Kidney glomerular epithelial cell (primary cell): Measurements from ENCODE around the gene JAML.

Source experiments
- DNase-seq: peaks from one replicate; lab custom pipeline; 2025; lab: John Stamatoyannopoulos, UW

JAML gene

DNA sequence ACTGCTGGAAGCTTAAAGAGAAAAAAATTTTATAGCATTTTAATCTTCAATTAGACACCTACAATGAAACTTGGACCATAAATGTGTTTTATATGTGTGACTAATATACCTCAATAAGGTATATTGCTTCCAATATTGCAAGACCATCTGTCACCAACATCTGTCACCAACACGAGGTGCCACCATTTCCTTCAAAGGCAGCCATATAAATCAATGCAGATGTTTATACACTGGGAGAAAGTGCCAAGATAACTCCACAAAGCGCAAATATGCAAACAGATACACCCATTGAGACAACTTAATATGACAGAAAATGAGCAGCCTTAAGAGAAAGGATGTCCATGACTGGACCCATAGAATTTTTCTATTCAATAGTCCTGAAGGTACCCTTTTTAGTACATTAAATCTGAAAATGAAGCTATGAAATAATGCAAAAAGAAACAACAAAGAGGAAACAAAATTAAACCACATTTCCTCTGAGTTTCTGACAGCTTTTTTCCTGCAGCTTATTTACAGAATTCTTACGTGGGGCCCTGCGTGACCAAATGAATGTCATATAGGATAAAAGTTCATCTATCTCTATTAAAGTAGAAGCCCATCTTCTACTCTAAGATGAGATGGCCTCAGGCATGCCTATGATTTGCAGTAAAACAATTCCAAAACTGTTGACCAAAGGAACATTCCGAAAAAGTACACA, 14.8 kb upstream of the JAML start:
- DNase-seq: no peak

DNA sequence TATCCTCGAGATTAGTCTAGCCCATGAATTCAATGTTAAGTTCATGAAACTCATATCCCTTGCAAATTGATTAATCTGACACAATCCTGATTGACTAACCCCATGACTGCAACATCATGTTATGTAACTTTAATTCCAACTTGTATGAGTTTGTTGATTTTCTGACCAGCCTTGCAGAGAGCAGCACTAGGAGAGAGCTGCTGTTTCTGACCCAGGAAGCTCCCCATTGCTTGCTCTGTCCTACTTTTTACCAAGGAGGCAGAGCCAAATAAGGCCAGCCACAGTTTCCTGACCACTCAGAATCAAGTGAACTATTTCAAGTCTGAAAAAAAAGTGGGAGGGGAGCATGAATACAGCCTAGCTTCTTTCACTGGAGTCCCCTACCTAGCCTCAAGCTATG, 14.1 kb upstream of the JAML start:
- DNase-seq: no peak

DNA sequence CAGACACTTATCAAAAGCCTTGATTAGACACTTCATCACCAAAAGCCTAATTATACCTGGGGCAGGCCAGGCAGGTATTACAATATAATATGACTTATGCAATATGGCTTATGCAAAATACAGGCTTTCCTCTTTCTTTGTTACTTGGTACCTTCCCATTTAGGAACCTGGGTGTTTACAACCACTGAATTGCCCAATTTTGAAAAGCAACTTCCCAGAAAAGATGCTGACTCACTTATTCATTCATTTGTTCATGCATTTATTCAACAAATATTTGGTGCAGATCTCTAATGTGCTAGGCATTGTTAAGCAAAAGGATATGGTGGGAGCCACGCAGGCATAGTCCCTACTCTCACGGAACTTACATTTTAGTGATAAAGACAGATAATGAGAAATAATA, 13.6 kb upstream of the JAML start:
- no peak for DNase-seq

DNA sequence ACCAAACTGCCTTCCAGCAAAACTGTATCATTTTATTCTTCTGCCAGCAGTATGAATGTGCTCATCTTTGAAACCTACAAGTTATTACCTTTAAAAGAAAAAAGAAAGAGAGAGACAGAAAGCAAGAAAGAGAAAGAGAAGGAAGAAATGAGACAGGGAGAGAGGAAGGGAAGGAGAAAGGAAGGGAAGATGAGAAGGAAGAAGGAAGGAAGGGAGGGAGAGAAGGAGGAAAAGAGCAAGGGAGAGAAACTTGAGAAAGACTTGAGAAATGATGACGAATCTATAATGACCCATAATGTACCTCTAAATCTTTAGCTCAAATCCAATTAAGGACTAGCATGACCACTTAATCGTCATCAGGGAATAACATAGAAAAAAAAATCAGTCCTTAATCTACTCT, 11.4 kb upstream of the JAML start:
- no peak for DNase-seq

DNA sequence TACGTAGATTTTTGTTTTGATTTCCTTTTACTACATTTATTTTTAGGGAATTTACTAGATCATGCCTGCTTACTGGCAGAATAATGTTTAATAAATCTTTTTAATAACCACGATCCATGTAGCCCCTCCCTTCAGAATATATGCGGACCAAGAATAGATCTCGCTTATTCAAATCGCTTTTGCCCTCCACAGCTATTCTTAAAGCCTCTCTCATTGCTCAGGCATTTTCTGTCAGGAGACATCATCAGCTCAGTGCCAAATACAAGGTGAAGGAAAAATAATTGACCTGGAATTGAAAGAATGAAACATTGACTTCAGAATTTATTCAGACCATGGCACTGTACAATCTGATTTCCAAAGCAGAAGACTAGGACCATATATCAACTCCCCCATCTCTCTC, 10.0 kb upstream of the JAML start:
- DNase-seq: no peak

DNA sequence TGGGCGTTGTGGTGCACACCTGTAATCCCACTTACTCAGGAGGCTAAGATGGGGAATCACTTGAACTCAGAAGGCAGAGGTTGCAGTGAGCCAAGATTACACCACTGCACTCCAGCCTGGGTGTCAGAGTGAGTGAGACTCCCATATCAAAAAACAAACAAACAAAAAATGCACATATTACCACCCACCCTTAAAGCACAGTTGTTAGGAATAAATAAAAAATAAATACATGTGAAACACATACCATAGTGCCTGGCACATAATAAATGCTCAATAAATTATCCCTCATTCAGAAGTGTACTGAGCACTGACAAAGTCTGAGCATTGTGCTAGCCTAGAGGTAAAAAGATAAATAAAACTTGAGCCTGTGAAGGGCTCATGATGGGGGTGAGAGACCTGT, 9.0 kb upstream of the JAML start:
- no peak for DNase-seq

DNA sequence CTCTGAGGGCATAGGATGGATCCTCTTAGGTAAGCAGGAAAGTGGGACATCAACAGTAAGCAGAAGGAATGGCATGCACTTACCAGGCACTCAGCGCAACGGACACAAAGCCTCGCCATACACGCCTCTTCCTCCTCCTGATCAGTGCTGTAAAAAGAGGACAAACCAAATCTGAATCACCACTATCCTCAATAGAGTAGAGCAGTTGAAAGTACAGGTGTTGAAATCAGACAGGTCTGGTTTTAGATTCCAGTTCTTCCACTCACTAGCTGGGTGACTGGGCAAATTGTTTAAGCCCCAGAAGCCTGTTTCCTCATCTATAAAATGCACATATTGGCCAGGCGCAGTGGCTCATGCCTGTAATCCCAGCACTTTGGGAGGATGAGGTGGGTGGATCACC, 8.6 kb upstream of the JAML start:
- no peak for DNase-seq

DNA sequence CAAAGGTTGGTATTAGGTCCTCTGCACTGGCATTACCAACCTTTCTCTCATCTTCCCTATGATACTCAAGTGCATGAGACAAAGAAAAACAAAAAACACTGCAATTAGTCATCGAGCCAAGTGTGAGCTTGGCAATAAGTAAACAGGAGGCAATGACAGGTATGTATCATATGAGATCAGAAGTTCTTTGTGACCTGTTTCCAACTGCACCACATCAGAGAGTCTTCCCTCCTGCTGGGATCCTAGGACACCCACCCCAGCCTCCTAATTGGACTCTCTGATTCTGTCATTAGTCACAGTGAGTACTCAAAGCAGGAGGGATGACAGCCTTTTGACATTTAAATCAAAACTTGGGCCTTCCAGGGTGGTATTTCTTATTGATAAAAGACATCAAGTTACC, 7.8 kb upstream of the JAML start:
- no peak for DNase-seq

DNA sequence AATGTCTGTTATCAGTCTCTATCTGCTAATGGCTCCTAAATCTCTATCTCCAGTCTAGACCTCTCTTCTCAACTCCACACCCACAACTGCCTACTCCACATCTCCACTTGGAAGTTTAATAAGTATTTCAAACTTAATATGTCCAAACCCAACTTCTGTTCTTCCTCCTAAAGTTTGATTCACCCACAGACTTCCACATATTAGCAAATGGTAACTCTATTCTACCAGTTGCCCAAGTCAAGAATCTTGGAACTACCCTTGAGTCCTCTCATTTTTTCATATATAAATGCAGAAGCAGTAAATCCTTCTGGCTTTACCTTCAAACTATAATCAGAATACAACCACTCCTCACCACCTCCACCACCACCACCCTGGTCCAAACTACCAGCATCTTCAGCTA, 6.7 kb upstream of the JAML start:
- no peak for DNase-seq

DNA sequence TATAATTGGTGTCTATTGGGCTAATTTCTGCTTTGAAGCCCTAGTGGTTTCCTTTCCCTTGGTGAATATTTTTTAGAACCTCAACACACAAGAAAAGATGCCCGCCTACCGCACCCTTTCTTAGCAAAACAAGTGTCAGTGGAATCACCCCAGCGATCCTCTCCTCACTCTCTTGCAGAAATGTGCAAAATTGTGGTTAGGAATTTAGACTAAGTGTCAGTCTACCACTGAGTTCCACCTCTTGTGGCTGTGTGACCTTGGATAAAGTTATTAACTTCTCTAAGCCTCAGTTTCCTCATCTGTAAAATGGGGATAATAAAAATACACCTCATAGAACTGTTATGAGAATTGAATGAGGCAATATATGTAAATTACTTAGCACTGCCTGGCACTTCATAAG, 5.3 kb upstream of the JAML start:
- no peak for DNase-seq

DNA sequence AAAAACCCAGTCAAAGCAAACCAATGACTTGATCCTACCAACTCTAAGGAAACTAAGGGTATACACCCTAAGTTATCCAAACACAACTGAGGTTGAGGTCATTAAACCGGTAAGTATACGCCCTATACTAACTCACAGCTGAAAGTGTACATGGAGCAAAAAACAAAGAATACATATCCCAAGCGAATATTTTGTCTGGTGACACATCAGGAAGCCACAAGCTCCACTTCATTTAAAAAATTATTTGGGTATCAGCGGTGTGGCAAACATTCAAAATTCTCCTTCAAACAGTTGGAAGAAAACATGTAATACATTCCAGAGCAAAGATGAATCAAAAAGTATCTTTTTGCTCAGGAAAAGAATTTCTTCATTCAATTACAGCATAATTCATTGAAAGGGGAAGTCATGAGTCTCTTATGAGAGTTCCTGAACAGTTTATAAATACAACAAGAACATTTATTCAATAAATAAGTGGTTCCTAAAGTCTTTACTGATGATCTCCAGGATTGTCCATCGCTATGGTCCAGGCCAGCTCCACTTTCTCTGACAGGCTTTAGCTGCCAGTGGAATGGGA, 4.5 kb upstream of the JAML start:
- no peak for DNase-seq

DNA sequence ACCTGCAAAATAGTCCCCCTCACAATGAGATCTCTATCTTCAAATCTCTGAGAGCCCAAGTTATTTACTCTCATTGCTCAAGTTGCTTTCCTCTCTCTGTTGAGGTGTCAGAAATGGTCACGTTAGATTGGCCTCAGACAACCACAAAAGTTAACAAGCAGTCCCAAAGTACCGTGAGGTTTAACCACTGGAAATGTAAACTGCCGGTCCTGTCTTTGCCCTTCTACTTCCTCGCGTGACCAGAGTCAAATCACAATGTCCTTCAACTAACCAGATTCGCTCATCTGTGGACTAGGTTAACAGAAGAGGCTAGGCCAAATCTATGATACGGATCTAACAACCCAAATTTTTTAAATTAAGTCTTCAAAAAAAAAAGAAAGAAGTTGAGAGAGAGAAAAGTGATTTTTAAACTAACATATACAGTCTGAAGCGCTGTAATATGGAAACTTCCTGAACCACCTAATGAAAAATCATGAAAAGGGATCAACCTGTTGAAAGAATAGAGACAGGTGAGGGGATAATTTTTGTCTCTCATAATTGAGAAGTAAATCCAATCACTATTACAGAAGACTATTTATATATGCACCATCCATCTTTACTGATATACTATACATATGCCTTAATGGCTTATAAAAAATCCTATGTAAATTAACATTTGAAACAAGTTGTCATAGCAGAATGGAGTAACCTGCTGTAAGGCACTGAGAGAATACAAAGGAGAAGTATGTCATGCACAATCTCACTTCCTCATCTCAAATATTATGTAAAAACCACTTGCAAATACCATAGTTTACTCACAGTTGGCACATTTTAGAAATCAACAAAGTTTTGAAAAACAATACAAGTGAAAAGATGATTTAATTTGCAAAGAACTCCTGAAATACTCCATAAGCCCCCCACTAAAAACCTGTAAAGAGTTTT, 3.3 kb upstream of the JAML start:
- no peak for DNase-seq

DNA sequence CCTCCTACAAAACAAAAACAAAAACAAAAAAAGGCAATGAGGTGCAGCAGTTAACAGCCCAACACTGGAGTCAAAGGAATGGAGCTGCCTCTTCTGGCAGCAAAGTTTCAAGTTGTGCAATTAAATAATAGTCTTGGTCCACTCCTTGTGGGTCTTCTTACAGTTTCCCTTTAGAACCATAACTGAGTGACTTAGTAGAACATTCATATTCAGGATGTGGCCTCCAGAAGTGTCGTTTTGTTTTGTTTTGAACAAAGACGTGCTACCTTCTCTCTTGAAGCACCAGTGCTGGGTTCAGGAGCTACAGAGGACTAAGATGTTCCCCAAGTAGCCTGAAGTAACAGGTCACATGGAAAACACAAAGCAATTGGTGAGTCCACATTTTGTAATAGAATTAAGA, 2.0 kb upstream of the JAML start:
- DNase-seq: no peak

DNA sequence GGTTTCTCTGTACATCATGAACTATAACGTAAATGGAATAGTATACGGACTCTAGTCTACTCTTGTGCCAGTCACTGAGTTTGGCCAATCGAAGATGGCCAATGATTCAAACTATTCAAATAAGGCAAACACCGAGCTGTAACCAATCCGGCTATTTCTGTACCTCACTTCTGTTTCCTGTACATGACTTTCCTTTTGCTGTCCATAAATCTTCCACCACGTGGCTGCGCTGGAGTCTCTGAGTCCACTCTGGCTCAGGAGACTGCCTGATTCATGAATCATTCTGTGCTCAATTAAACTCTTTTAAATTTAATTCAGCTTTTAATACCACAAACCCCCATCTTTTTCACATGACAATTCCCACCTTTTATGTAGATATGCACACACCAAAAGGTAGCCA, 1.5 kb upstream of the JAML start:
- DNase-seq: no peak

DNA sequence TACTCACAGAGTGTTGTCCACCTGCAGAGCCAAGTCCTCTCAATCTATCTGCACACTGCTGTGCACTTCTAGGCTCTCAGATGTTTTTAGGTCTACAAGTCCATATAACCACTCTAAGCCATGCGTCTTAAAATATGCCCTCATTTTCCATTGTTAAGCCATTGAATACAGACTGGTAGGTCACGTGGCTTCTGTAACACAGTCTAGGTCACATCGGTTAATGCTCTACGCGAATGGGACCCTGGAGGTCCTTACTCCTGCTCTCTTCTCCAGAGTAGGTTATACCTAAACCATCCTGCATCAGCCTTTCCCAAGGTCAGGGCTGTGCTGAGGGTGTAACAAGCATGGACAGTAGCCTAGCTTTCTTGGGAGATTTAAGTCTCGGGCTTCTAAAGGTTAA, 819 bp downstream of the JAML start:
- no peak for DNase-seq

DNA sequence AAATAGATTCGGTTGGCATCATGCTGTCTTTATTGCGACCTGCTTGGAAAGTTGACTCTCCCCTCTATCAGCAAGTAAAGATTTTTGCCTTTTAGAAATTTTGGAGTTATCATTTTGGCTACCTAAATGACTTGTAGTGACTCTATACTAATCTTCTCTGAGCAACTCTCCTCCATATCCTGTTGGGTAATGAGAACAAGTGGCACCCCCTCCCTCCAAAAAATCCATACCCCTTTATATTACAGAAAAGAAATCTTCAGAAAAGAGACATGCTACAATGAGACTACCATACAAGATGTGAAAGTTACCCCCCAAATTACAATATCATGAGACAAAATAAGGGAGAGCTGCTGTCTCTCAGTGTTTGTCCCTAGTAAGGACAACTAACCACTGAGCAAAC, 1.2 kb downstream of the JAML start:
- DNase-seq: no peak

DNA sequence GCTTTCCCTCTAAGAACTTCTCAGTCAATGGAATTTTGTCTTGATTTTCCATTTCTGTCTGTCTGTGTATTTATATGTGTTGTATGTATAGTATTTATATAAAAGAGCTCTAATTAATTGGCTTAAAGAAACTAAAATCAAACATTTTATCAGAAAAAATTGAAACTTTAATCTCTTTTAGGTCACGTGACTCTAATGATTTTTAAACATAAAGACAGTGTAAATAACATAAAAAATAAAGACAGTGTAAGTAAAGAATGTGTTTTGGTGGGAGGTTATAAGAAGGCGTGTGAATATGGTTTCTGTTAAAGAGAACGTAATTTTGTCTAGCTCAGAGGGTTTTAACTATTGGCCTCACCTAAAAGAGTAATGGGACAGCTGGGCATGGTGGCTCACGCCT, 2.4 kb downstream of the JAML start:
- DNase-seq: no peak

DNA sequence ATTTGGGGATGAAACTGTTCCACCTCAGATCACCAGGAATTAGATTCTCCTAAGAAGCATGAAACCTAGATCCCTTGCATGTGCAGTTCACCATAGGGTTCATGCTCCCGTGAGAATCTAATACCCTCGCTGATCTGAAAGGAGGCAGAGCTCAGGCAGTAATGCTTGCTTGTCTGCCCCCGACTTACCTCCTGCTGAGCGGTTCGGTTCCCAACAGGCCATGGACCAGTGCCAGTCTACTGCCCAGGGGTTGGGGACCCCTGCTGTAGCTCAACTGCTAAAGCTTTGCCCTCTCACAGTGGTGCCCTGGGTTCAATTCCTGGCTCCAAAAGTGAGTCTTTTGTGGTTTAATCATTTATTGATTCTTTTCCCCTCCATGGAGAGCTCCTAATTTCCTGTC, 3.4 kb downstream of the JAML start:
- DNase-seq: no peak

DNA sequence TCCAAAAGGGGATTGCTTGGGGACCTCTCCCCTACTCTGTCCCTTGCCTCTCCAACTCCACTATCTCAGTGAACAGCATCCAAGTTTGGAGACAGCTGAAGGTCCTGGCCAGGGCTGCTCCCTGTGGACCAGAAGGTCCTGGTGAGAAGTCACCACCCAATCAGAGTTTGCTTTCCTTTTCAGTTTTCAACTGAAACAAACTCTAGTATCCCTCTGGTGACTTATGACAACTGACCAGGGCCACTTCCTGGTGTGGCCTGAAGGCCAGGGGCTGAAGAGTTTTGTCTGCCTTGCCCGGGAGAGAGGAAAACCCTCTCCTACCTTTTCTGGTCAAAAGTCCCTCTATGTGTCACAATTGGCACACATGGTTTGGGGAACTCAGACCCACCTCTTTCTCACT, 5.1 kb downstream of the JAML start:
- DNase-seq: no peak

DNA sequence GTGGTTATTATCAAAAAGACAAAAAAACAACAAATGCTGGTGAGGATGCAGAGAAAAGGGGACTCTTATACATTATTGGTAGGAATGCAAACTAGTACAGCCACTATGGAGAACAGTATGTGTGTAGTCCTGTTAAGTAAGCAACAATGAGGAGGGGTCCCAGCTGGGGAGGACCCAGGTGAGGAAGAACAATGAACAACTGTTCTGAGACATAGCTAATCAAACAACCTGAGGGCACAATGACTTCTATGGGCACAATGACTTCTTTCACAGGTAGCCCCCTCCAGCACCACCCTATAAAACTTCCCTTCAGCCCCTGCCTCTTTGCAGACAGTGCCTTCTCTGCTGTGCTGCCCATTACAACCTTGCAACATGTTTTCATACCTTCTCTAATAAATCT, 5.6 kb downstream of the JAML start:
- no peak for DNase-seq

DNA sequence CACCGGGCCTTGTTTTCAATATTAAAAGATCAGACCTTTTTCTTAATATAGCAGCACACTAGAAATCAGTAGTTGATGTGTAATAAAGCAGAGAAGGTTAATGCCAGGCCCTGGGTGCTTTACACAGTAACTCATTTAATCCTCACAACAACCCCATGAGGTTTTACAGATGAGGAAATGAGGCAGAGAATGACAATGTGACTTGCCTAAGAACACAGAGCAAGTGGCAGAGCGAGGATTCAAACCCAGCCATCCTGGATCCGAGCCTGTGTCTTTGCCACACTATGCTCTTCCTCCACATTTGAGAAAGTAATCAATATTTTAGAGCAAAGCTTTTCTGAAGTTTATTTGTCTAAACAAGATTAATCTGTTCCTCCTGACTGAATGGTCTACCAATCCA, 7.2 kb downstream of the JAML start:
- DNase-seq: no peak

DNA sequence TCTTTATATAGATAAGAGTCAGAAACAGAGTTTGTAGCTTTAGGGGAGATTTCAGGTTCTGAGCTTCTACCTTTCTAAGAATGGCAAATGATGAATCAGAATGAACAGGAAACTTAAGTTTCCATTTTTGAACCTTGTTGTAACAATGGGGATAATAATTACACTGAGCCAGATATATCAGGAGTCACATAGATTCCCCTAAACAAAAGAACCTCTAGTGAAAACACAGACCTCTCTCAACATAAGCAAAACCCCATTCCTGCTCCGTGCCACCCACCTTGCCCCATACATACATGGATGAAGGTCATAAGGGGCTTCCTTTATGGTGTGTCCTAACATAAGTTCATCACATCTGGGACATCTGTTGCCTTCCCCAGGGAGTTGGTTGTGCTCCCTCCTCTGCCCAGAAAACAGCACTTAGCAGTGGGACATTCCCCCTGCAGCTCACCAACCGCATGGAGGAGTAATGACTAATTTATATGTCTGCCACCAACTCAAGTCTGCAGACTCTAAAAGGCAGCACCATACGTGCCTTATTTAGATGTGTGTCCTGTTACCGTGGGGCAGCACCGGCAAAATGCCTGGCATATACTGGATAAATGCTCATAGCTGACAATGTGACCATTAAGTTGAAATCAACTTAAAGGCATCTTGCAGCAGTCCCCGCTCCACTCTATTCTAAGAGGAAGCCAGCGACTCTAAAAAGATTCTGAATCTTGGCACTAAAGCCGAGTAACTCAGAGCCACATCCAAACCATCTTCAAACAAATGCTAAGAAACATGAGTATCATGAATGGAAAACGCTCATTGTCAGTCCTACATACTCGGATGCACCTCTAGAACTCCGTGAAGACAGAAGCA, 8.0 kb downstream of the JAML start:
- no peak for DNase-seq
